WI38 (cell line): ENCODE results near the gene GALNT3.

ENCODE experiments used
- H3K4me3 ChIP-seq: 2 replicates; pipeline ENCODE4 v1.5.1; 2011; ENCODE audit warnings: low read depth, mild to moderate bottlenecking, control low read depth, low read length
- CTCF ChIP-seq: IDR thresholded peaks from 2 replicates; pipeline ENCODE4 v1.5.1; 2012; ENCODE audit warnings: low read depth, mild to moderate bottlenecking, control low read depth, low read length

Gene GALNT3

GRCh38 chr2:165772183-165772582 lies 21.9 kb downstream of the GALNT3 start:
- H3K4me3 ChIP-seq = no peak overlapping the region
- no peak for TF ChIP-seq CTCF

- H3K4me3 ChIP-seq = no peak overlapping the region
- TF ChIP-seq CTCF = no peak
Observed at GRCh38 chr2:165766326-165766927, 27.6 kb downstream of the GALNT3 start.

- TF ChIP-seq CTCF = no peak
- no peak overlapping the region for H3K4me3 ChIP-seq
Observed at GRCh38 chr2:165762723-165763122, 31.3 kb downstream of the GALNT3 start.

GRCh38 chr2:165757906-165758675 lies 36.0 kb downstream of the GALNT3 start:
- no peak overlapping the region for H3K4me3 ChIP-seq
- no peak for TF ChIP-seq CTCF

GRCh38 chr2:165746501-165746900 lies 47.5 kb downstream of the GALNT3 start:
- no peak for TF ChIP-seq CTCF
- H3K4me3 ChIP-seq = no peak overlapping the region

GRCh38 chr2:165745916-165746315 lies 48.1 kb downstream of the GALNT3 start:
- no peak for TF ChIP-seq CTCF
- no peak overlapping the region for H3K4me3 ChIP-seq

GRCh38 chr2:165743442-165743841 lies 50.6 kb downstream of the GALNT3 start:
- H3K4me3 ChIP-seq = no peak overlapping the region
- no peak for TF ChIP-seq CTCF
